ENCODE measurements around the gene SEMA3A.
"Not testable (repeated sequence)": the region's sequence is repeated elsewhere in the genome, so short reads cannot be mapped to it uniquely, and the experiment has no call there.

The SEMA3A gene

GRCh38 chr7:84107259-84107658 is 87.3 kb downstream of the SEMA3A start:
- no peak for DNase-seq

- no peak for DNase-seq
Observed at GRCh38 chr7:84106291-84106690, 88.3 kb downstream of the SEMA3A start.

- no peak for DNase-seq
Observed at GRCh38 chr7:84105586-84105985, 89.0 kb downstream of the SEMA3A start.

- no peak for DNase-seq
Observed at GRCh38 chr7:84104826-84105225, 89.8 kb downstream of the SEMA3A start.

GRCh38 chr7:84102213-84102612 is 92.4 kb downstream of the SEMA3A start:
- no peak for DNase-seq

GRCh38 chr7:84100866-84101265 is 93.7 kb downstream of the SEMA3A start:
- DNase-seq: no peak

GRCh38 chr7:84095971-84096370 is 98.6 kb downstream of the SEMA3A start:
- DNase-seq: no peak

GRCh38 chr7:84092207-84092606 is 102.4 kb downstream of the SEMA3A start:
- DNase-seq: peak; percentile 30

GRCh38 chr7:84091318-84091717 is 103.3 kb downstream of the SEMA3A start:
- DNase-seq: no peak

GRCh38 chr7:84088802-84089201 is 105.8 kb downstream of the SEMA3A start:
- DNase-seq: no peak

GRCh38 chr7:84085998-84086397 is 108.6 kb downstream of the SEMA3A start:
- no peak for DNase-seq

GRCh38 chr7:84085147-84085546 is 109.4 kb downstream of the SEMA3A start:
- no peak for DNase-seq

- no peak for DNase-seq
Observed at GRCh38 chr7:84083846-84084245, 110.7 kb downstream of the SEMA3A start.

GRCh38 chr7:84081973-84082522 is 112.5 kb downstream of the SEMA3A start:
- no peak for DNase-seq

GRCh38 chr7:84077336-84077735 is 117.3 kb downstream of the SEMA3A start:
- no peak for DNase-seq

- no peak for DNase-seq
Observed at GRCh38 chr7:84076219-84076618, 118.4 kb downstream of the SEMA3A start.

GRCh38 chr7:84073186-84073875 is 121.3 kb downstream of the SEMA3A start:
- DNase-seq: no peak

- DNase-seq: no peak
Observed at GRCh38 chr7:84070770-84071169, 123.8 kb downstream of the SEMA3A start.

- DNase-seq: no peak
Observed at GRCh38 chr7:84069999-84070500, 124.5 kb downstream of the SEMA3A start.

- DNase-seq: no peak
Observed at GRCh38 chr7:84069033-84069432, 125.6 kb downstream of the SEMA3A start.

GRCh38 chr7:84062489-84062901 is 132.1 kb downstream of the SEMA3A start:
- not testable (repeated sequence) for DNase-seq

GRCh38 chr7:84060760-84061261 is 133.8 kb downstream of the SEMA3A start:
- DNase-seq: no peak

GRCh38 chr7:84060000-84060399 is 134.6 kb downstream of the SEMA3A start:
- no peak for DNase-seq

GRCh38 chr7:84058311-84059076 is 136.1 kb downstream of the SEMA3A start:
- DNase-seq: no peak

All from CD4-positive, alpha-beta T cell treated with Interleukin-10 for 1 hour (primary cell).